ENCODE measurements around the gene DPP10.
A peak's percentile ranks its signal among the peaks of the same experiment; 100 is the strongest.

DPP10 gene

DNA sequence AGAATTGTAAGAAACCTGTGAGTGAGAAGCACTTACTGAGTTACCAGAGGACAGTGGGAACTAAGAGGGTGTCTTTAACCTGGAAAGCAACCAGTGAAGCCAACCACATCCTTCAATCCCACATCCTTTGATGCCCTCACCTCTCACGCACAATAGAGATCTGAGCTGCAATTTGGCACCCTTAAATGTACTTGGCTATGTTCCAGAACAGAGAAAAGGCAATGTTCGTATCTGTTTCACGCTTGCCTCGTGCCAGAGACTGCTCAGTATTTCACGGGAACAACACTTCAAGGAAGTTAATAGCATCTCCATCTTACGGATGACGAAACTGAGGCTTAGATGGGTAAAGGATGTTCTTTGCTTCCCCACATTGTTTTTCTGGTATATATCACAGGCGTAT lies 167.4 kb downstream of the DPP10 start:
- no peak for DNase-seq

DNA sequence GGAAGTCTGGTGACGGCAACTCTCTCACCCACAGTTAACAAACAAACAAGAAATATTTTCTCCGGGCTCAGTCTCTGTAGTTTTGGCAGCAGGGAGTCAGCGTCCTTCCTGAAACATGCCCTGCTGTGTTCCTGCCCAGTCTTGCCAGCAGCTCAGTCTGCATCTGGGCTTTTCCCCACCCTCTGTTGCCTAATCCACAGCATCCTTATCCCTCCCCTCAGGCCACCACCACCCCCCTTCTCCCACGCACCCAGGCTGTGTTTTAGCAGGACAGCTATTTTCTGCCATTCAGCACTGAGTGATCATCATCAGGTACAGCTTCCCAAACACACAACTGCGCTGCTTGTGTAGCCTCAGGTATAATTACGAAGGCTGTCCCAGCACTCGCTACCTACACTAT lies 168.2 kb downstream of the DPP10 start:
- no peak for DNase-seq

DNA sequence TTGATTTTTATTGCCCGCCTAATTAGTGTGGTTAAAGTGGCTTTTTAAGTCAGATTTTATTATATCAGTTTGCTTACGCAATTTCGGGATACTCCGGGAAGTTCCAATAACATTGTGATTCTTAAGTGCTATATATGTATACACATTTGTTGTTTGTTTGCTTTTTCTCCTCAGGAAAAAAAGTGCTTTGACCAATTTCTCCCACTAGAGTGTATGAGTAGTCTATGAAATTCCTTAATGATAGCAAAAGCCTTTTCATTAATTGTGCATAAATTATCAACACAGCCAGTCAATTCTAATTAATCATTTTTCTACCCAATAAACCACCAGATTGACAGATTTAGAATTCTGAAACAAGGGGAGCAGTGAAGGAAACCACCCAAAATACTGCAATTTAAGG lies 172.2 kb downstream of the DPP10 start:
- DNase-seq: peak; percentile 4

DNA sequence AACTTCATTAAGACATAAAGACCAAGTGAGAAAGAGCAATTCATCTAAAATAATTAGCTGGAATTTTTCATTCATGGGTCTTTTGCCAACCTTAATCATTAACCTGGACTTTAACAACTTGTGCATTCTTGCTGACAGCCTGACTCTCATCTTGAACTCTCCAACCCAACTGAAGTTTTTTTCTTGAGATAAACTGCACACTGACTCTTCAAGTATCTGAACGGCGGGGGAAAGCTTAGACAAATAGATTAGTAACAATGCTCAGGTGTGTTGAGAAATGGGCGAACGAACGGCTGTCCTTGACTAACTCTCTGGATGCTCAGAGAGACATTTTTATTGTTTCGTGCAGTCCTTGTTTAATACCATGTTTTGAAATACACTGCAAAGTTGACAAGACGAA lies 186.0 kb downstream of the DPP10 start:
- DNase-seq: no peak

DNA sequence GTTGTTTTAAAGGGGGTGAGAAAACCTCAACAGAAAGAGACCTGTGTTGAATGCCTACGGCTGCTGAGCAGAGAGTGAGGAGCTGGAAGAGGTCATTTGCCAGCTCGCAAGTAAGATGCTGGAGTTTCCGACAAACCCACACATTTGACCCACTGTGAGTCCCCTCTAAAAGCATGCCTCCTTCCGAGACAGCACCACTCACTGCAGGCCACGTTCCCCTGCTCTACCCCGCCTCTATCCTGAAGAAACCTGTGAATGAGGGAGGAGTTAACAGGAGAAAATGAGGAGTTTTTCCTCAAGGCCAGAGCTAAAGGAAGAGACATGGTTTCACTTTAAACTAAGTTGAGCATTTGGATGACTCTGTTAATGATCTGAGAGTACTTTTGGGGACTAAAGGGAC lies 188.7 kb downstream of the DPP10 start:
- DNase-seq: no peak

DNA sequence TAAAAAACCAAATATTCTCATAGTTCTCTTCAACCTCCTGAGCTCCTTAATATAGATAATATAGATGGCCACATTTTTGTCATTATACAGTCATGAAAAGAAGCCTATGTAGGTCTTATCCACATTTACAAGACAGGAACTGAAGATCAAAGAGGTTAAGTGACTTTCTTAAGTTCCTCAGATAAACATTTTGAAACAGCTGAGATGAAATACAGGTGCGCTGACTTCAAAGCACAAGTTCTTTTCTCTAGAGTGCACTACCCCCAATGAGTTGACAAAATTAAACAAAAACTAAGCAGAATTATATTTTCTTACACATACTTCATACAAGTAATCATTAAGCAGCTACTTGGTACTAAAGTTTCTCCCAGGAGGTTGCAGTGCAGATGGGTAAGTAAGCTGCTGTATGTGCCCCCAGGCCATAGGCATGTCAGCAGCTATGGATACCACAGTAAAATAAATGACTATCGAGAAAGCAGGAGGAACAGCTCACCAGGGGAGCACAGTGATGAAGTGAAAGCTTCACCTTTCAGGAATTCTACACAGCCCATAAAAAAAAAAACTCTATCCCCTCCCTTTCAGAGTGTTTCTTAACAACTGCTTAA lies 199.8 kb downstream of the DPP10 start:
- DNase-seq: no peak

DNA sequence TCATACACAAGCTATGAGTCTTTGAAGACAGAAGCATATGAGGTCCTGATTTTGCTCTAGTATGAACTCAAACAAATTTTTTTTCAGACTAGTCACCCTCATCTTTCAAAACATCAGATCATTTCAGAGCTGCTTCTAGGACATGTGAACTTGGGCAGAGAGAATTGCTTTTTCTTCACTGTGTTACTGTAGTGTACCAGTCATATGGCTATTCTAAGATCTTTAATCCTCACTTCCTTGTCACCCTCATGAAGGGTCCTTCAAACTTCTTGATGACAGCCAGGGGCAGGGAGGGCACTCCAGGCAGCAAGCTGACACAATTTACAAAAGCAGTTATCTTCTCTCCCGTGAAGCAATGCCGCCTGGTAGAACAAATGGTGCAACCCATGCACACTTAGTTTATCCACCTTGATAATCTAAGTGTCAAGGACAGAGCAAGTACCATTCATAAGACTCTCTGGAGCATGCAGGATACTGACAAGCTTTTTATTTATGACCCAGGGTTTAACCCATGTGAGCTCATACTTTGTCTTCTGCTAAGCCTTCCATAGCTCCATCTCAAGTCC lies 200.6 kb downstream of the DPP10 start:
- no peak for DNase-seq

DNA sequence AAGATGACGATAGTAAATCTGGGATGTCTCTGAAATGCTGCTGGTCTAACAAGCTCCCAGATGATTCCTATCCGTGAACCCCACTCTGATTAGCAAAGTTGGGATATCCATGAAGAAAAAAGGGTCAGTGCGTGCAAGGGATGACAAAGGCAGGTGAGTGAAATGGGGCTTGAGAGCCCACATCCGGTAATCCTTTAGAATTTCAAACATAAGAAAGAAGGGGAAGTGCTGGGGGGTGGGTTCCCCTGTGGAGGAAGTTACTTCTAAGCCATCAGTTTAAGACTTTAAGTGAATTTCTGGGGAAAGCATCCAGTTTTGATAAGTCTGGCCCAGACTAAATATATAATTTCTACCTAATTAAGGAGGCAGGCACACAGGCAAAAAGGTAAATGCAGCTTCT lies 209.5 kb downstream of the DPP10 start:
- no peak for DNase-seq

DNA sequence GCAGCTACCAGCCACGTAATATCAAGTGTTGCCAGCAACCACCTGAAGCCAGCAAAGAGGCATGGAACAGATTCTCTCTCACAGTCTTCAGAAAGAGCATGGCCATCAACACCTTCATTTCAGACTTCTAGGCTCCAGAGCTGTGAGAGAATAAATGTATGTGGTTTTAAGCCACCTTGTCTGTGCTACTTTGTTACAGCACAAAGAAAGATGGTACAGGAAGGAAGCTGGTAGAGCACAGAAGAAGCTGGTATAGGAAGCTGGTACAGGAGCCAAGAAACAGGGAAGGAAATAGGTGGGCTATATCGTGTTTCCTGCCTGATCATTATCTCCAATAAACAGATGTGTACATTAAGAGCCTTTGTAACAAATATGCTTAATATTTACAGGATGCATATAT lies 217.4 kb downstream of the DPP10 start:
- no peak for DNase-seq

DNA sequence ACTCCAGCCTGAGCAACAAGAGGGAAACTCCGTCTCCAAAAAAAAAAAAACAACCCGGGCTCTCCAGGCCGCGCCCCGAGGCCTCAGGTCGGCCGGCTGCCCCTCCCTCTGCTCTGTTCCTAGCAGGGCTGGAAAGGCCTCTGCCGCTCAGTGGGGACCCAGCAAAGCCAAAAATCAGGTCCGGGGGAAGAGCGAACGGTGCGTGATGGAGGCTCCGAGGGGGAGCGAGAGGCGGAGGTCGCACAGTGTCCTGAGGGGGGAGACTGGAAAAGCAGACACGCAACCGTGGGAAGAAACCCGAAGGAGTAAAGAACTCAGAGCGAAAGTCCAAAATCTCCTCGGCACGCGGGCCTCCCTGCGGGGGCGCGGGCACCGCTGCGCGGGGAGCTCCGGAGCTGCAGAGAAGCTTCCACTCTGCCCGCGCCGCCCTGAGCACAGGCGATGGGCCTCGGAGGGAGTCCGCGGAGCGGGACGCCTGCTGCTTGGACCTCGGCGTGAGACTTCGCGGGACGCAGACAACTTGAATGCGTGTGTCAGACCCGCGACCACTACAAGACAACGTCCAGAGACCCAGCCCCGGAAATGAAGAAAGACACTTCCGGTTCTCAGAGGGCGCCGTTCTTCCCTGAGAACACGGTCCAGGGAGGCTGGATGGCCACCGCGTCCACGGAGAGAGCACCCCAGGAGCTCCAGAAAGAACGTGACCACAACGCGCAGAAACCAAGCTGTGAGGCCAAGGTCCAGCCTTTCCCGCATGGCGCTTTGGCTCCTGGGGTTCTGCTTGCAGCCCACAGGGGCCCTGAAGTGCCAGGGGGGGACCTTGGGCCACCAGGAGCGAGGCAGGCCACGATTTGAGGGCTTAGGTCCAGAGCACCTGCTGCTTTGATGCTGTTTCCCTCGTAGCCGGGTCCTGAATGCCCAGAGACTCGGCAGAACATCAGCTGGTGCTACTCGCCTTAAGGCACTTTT lies 219.8 kb downstream of the DPP10 start:
- DNase-seq: no peak

DNA sequence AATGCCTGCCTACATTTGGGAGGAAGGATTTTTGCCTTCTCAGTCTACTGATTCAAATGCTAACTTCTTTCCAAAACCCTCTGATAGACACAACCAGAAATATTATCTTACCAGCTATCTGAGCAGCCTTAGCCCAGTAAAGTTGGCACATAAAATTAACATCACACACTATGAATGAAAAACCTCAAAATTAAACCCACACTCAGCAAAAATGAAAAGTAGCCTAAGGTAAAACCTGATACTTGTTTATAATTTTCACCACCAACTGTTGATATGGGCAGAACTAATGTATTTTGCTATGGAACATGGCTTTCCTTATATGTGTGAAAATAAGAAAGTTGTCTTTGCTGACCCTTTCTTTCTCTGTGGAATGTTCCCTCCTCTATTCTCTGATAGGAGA lies 226.0 kb downstream of the DPP10 start:
- DNase-seq: no peak

DNA sequence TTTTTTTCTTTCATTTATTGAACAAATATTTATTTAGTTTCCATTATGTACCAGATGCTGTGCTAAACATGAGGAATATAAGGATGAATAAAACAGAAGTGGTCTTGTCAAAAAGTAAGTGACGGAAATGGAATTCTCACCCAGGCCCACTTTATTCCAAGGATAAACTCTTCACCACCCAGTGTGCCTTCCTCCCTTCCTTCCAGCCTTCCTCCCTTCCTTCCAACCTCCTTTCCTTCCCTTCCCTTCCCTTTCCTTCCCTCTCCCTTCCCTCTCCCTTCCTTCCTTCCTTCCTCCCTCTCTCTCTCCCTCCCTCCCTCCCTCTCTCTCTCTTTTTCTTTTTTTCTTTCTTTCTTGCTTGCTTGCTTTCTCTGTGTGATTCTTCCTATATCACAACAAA lies 240.8 kb downstream of the DPP10 start:
- no peak for DNase-seq

DNA sequence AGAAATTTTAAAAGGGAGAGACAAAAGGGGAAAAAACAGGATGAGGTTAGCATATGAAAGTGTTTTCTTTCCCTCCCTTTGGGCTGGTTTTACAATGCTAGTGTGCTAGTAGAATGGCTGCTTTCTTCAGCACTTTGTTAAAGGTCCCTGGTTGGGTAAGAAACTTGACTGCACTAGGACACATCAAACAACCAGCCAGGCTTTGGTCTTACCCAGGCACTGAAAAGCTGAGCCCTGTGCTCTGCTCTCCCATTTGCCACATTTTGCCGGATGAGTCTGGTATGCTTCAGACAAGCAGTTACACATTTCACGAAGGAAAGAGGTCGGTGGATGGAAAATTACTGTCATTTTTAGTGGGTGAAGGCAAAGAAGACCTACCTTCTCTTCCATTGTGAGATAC lies 242.0 kb downstream of the DPP10 start:
- DNase-seq: no peak

DNA sequence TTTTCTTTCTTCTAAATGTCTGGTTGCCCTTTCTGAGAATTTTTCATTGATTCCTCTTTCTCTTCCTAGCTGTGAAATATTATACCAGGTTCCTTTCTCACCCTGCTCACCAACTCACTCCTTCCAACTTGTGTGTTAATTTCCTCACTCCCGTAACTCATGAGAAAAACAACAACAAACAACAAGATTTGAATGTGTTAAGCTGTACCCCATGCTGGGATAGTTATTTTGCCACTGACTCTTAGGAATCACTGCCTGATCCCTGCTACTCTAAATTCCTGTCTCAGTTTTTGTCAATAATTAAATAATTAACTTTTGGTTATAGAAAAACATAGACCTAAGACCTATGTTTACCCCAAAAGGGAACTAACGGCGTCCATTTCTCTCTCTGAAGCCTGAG lies 242.7 kb downstream of the DPP10 start:
- no peak for DNase-seq

DNA sequence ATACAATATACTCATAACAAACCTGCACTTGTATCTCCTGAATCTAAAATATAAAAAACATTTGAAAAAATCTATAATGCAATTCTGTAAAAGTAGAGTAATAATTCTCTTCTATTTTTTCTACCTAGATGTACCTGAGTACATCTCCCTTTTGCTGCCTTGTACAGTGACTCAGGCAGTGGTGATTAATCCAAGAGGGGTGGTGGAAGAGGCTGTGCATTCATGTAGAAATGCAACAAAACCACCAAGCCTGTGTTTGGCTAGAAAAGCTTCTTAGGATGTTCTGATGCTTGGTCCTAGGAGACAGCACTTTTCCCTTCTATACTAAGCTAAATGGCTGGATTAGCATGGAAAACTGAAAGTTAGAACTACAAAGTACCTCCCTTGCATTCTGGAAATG lies 245.8 kb downstream of the DPP10 start:
- no peak for DNase-seq

DNA sequence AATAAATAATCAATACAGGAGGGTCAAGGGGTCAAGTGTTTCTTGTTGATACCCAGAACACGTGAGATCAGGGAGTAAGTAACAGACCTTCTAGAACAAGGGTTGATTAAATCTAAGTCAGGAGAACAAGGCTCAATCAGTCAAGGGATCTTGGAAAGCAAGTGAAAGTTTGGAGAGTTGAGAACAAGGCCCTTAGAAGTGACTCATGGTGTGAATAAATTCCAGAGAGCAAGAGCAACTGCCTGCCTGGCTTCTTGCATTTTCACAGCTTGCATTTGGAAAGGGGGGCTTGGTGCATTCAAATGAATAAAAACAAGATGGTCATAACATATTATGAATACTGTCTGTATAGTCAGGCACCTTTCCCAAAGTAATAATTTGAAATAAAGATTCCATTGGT lies 256.1 kb downstream of the DPP10 start:
- no peak for DNase-seq

DNA sequence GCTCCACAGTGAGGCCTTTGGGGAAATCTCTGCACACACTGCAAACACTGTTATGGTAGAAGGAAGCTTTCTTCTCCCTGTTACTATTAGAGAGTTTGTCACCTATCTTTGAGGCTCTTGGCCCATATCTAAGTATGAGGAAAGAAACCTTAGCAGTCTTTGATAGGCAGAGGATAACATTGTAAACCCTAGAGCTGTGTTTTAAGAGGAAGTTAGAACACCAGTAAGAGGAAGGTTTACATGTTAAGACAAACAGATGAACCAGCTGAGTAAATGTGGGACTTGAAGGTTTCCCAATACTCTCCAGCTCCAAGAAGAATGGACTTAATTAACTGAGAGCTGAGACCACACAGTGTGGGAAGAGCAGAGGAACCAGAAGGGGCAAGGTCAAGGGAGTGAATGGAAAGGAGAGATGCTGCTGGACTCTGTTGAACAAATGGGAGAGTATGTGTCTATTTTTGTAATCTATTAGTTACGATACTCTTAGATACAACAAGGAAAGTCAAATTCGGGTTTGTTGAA lies 257.0 kb downstream of the DPP10 start:
- DNase-seq: no peak

DNA sequence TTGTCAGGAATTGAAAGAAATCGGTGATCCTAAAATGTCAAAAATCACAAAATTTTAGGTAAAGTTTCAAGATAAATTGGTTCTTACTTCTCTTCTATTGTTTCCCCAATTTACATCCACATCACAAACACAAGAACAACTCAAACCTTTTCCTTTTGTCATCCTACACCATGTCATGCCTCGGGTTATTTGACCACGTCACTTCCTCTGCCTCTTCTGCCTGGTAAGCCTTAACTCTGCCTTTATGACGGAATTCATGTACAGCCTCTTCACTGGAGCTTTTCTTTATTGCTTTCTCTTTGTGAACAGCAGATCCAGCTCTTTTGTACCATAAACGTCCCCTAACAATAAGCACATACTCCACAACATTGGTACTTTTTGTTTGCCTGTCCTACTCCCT lies 258.0 kb downstream of the DPP10 start:
- DNase-seq: no peak

DNA sequence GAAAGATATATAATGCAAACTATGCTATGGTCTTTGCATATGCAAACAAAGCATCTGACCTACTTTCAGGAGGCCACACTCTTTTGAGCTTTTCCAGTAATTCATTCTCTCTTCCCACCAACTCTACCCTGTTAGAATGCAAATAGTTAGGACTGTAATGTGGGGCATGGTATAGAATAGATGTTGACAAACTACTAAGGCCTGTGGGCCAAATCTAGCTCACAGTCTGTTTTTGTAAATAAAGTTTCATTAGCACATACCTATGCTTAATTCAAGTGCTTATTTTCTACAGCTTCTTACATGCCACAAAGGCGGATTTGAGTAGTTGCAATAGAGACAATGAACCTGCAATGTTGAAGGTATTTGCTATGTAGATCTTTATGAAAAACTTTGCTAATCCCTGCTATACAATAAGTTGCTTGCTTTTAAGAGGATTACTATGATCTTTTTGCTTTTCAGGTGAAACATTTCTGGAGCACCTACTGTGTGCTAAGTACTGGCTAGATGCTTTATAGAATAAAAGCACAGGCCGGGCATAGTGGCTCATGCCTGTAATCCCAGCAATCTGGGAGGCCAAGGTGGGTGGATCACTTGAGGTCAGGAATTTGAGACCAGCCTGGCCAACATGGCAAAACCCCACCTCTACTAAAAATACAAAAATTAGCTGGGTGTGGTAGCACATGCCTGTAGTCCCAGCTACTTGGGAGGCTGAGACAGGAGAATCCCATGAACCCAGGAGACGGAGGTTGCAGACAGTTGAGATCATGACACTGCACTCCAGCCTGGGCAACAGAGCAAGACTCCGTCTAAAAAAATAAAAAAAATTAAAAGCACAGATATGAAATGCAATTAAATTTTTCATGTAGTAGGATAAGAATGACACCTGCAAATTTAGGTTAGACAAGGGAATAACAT lies 267.8 kb downstream of the DPP10 start:
- no peak for DNase-seq

DNA sequence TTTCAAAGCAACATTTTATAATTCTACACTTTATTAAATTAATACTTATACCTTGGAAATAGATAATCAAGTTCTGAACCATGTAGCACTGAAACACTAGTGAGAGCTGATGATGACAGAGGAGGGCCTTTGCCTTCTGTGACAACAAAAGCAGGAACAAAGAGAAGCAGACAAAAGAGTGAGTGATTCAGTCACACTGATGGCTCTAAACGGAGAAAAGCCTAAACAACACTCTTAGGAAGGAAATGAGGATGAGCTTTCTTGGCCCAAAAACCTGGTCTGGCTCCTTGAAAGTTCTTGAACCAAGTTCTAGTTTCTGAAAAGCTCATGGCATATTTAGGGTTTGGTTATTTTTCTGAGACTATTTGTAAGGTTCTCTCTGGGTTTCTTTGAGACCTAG lies 271.9 kb downstream of the DPP10 start:
- DNase-seq: peak; percentile 53

DNA sequence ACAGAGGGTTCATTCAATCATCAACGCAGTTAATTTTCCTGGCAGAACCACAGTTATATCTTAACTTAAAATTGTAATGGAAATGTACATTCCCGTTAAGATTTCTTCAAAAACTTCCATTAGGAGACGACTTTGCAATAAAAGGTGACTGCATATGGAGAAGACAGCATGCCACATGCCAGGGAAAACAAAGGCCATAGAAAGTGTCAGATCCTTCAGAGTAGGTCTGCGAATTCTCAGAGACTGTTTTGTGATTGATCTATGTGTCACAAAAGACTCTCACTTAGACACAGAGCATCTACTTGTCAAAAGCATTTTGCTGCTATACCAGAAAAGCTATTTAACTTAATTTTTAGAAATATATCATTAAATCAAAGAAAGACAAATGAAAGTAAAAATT lies 274.6 kb downstream of the DPP10 start:
- no peak for DNase-seq

DNA sequence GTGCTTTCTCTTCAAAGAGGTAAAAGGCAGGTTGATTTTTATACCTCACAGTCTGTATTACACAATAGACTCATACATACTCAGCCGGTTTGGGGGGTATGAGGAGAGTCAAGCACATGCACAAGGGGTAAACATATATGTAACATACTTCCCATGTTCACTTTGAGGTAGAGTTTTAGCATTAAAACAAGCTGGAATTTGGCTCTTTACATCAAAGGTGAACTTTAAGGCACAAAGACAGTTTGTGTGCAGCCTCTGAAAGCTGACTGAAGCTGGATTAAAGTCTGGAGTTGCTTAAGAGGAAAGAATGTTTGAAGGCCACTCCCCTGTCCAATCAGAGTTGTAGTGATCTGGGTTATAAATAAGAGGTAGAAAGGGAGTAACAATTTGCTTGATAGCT lies 282.0 kb downstream of the DPP10 start:
- no peak for DNase-seq

DNA sequence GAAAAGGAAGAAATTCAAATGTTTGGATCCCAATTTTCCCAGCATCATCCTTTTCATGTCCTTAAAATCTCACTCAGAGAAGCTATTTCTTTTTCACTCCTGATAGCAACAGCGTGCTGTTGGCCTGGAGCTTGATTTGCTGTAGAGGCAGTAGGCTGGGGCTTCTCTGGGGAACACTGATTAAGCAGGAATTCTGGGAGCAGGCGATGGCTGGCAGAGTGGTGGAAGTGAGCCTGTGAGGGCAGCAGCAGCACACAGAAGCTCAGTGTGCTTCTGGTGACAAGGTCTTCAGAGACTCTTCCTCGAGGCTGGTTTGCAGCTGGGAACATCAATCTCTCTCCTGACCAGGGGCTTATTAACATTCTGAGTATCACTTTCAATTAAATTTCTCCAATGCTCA lies 284.6 kb downstream of the DPP10 start:
- DNase-seq: peak; percentile 56
